HepG2 (cell line): ENCODE results near the gene PCNA.

Source experiments
- ATF5 ChIP-seq: sonication (generic); formaldehyde crosslinking; IDR thresholded peaks from 2 replicates; pipeline ENCODE4 v1.4.0; 2020; ENCODE audit warnings: mild to moderate bottlenecking, low read depth, missing genetic modification reagents
- CHCHD3 ChIP-seq: sonication (generic); formaldehyde crosslinking; IDR thresholded peaks from 2 replicates; pipeline ENCODE4 v1.8.0; 2022; ENCODE audit warnings: mild to moderate bottlenecking, missing genetic modification reagents, moderate library complexity
- CTCF ChIP-seq: sonication (generic); formaldehyde crosslinking; IDR thresholded peaks from 2 replicates; pipeline ENCODE4 v1.5.0; 2020; ENCODE audit warnings: mild to moderate bottlenecking, missing genetic modification reagents, moderate library complexity
- EZH2 ChIP-seq: conservative IDR thresholded peaks from 2 replicates; pipeline ENCODE4 v1.6.1; 2012; ENCODE audit warnings: mild to moderate bottlenecking, low read depth, low read length, moderate library complexity
- FOXM1 ChIP-seq: sonication (generic); formaldehyde crosslinking; IDR thresholded peaks from 2 replicates; pipeline ENCODE4 v1.5.0; 2020; ENCODE audit warnings: missing genetic modification reagents
- MAFK ChIP-seq, 2 experiments: IDR thresholded peaks in 1 of 2; conservative IDR thresholded peaks in 1 of 2; 2 replicates each; pipeline ENCODE4 v1.6.1; 2011; ENCODE audit warnings: improper control_type of control experiment in 2 of 2, low read length in 2 of 2
- POLR2AphosphoS5 ChIP-seq: IDR thresholded peaks from 2 replicates; pipeline ENCODE4 v1.6.1; 2012; ENCODE audit warnings: low read depth, low read length
- RNF2 ChIP-seq: fragments of 450-650 bp; conservative IDR thresholded peaks from 2 replicates; pipeline ENCODE4 v1.6.1; 2016; ENCODE audit warnings: low read depth
- YY1 ChIP-seq: IDR thresholded peaks from 2 replicates; pipeline ENCODE4 v1.6.1; 2011; ENCODE audit warnings: low read length, low read depth, moderate library complexity, mild to moderate bottlenecking; ENCODE audit not compliant: insufficient read depth, insufficient replicate concordance
- ZNF572 ChIP-seq: sonication (generic); formaldehyde crosslinking; IDR thresholded peaks from 2 replicates; pipeline ENCODE4 v1.5.1; 2020; ENCODE audit warnings: mild to moderate bottlenecking, missing genetic modification reagents
- ZNF615 ChIP-seq: sonication (generic); formaldehyde crosslinking; IDR thresholded peaks from 2 replicates; pipeline ENCODE4 v1.5.0; 2020; ENCODE audit warnings: mild to moderate bottlenecking, missing genetic modification reagents, borderline replicate concordance
- ZNF691 ChIP-seq: sonication (generic); formaldehyde crosslinking; IDR thresholded peaks from 2 replicates; pipeline ENCODE4 v1.4.0; 2020; ENCODE audit warnings: missing genetic modification reagents, low read depth, mild to moderate bottlenecking, borderline replicate concordance
- ZSCAN30 ChIP-seq: sonication (generic); formaldehyde crosslinking; IDR thresholded peaks from 2 replicates; pipeline ENCODE4 v1.5.0; 2020; ENCODE audit warnings: mild to moderate bottlenecking, missing genetic modification reagents

GRCh38 chr20:5159928-5160327, 40.2 kb upstream of the PCNA start:
- TF ChIP-seq CHCHD3 = no peak
- TF ChIP-seq ZSCAN30 (CRISPR knock-in tag) = no peak
- TF ChIP-seq POLR2AphosphoS5 = no peak
- TF ChIP-seq ATF5 = no peak
- no peak for TF ChIP-seq RNF2
- TF ChIP-seq ZNF615 (CRISPR knock-in tag) = no peak
- TF ChIP-seq ZNF572 = no peak
- no peak for TF ChIP-seq EZH2
- TF ChIP-seq MAFK (conservative IDR thresholded peaks at IDR 0.05 in 1 of 2, IDR thresholded peaks at IDR 0.05 in 1 of 2; ENCODE audit: low read length in 2 of 2) = no peak
- no peak for TF ChIP-seq CTCF
- TF ChIP-seq YY1 = no peak
- TF ChIP-seq FOXM1 = no peak
- TF ChIP-seq ZNF691 (CRISPR knock-in tag) = no peak
